K562 (cell line): Measurements from ENCODE around the gene AKT1. TPM values are rescaled to one million over a fixed set of nuclear protein-coding genes. Genes with fewer than 3 reads are reported as not detected.
A peak's percentile ranks its signal among the peaks of the same experiment; 100 is the strongest.

Experiments
- ATAC-seq: fragments of 200-7000 bp; cut with Tn5 transposase; 3 replicates; pipeline ENCODE4 v1.9.1; 2020; ENCODE audit warnings: moderate library complexity
- BruUV-seq: library from RNA; stranded (reverse); fragments of 400-500 nt; replicated peaks from 2 replicates; lab custom pipeline; 2021; lab: Mats Ljungman, UMichigan
- CTCF ChIA-PET: fragments of 300-600 bp; formaldehyde crosslinking; extraction: SDS; loops from one replicate; lab custom pipeline; 2021; ENCODE audit warnings: low intra/inter-chr PET ratio; lab: Yijun Ruan, JAX
- POLR2A ChIA-PET: fragments of 300-600, 350-650 bp; sonication (Branson Sonifier 250); formaldehyde crosslinking; extraction: SDS; loops from one replicate; lab custom pipeline; 2021; ENCODE audit warnings: antibody characterized with exemption, inconsistent platforms; lab: Yijun Ruan, JAX
- DNase-seq, 4 experiments: peaks; one replicate each; pipeline versions ENCODE4 v3.0.0 to v3.0.0-alpha.2; 2011 to 2018; ENCODE audit warnings: low spot score in 3 of 4, mixed read lengths in 3 of 4; ENCODE audit errors: extremely low read depth in 1 of 4
- FAIRE-seq: peaks from 2 replicates; lab custom pipeline; 2011; peaks lifted over from hg19 to GRCh38; lab: Jason Lieb, UNC
- H2AFZ ChIP-seq: 2 replicates; pipeline ENCODE4 v1.6.0; 2011; ENCODE audit warnings: low read depth, low read length, control low read depth, inconsistent platforms
- H3K27ac ChIP-seq: fragments of 200-600 bp; 3 replicates; pipeline ENCODE4 v1.8.0; 2011; ENCODE audit warnings: low read depth, mild to moderate bottlenecking, control low read depth, inconsistent platforms, low read length, moderate library complexity, mixed read lengths; ENCODE audit errors: extremely low read depth
- H3K27me3 ChIP-seq, 2 experiments: fragments of 300-600 bp in 1 of 2; 2 replicates in 1 of 2; 3 replicates in 1 of 2; pipeline versions ENCODE4 v1.6.0 to v1.8.0; 2011; ENCODE audit warnings: inconsistent platforms in 2 of 2, low read length in 2 of 2, mild to moderate bottlenecking in 1 of 2, mixed read lengths in 1 of 2, moderate library complexity in 1 of 2; ENCODE audit not compliant: control insufficient read depth in 2 of 2, insufficient read depth in 2 of 2
- H3K36me3 ChIP-seq: fragments of 300-600 bp; 3 replicates; pipeline ENCODE4 v1.8.0; 2011; ENCODE audit warnings: mild to moderate bottlenecking, low read length, inconsistent platforms; ENCODE audit not compliant: control insufficient read depth, insufficient read depth
- H3K4me1 ChIP-seq, 2 experiments: fragments of 200-600 bp in 1 of 2; replicated peaks in 1 of 2; 2 replicates in 1 of 2; 3 replicates in 1 of 2; pipeline versions ENCODE4 v1.5.1 to v1.8.0; 2011; ENCODE audit warnings: inconsistent platforms in 2 of 2, low read length in 2 of 2, mild to moderate bottlenecking in 1 of 2, mixed read lengths in 1 of 2, moderate library complexity in 1 of 2; ENCODE audit not compliant: control insufficient read depth in 2 of 2, insufficient read depth in 2 of 2
- H3K4me2 ChIP-seq: 2 replicates; pipeline ENCODE4 v1.6.1; 2011; ENCODE audit warnings: low read length, control low read depth, inconsistent platforms, mixed read lengths; ENCODE audit not compliant: insufficient read depth
- H3K4me3 ChIP-seq: fragments of 200-600 bp; sonication (generic), shearing (Covaris generic); 2 replicates; pipeline ENCODE4 v1.5.1; 2016; ENCODE audit warnings: control low read depth, inconsistent platforms
- H3K79me2 ChIP-seq: fragments of 200-600 bp; 3 replicates; pipeline ENCODE4 v1.8.0; 2011; ENCODE audit warnings: low read length, inconsistent platforms; ENCODE audit not compliant: control insufficient read depth, insufficient read depth
- H3K9ac ChIP-seq, 2 experiments: 2 replicates each; pipeline versions ENCODE4 v1.6.0 to v1.6.1; 2011; ENCODE audit warnings: low read depth in 2 of 2, low read length in 2 of 2, control low read depth in 1 of 2, inconsistent platforms in 1 of 2, mild to moderate bottlenecking in 1 of 2, mixed read lengths in 1 of 2; ENCODE audit not compliant: insufficient read depth in 1 of 2
- H3K9me1 ChIP-seq: one replicate; pipeline ENCODE4 v1.6.0; 2011; ENCODE audit warnings: inconsistent platforms, mild to moderate bottlenecking, low read length, moderate library complexity; ENCODE audit not compliant: control insufficient read depth, insufficient read depth
- H3K9me3 ChIP-seq: replicated peaks from 2 replicates; pipeline ENCODE4 v1.5.1; 2011; ENCODE audit warnings: low read depth, low read length, inconsistent platforms; ENCODE audit not compliant: control insufficient read depth, insufficient read depth
- H4K20me1 ChIP-seq: replicated peaks from 2 replicates; pipeline ENCODE4 v1.6.1; 2011; ENCODE audit warnings: low read length, inconsistent platforms, mixed read lengths; ENCODE audit not compliant: control insufficient read depth, insufficient read depth
- CCNT2 ChIP-seq: IDR thresholded peaks from 2 replicates; pipeline ENCODE4 v1.6.1; 2011; ENCODE audit warnings: borderline replicate concordance, low read depth, mild to moderate bottlenecking, moderate library complexity, mixed read lengths, low read length; ENCODE audit not compliant: insufficient read length; ENCODE audit errors: extremely low read depth
- CTBP1 ChIP-seq: fragments of 450-650 bp; IDR thresholded peaks from 2 replicates; pipeline ENCODE4 v1.6.1; 2016; ENCODE audit warnings: borderline replicate concordance
- CXXC5 ChIP-seq: fragments of 250-450 bp; sonication (Bioruptor Pico); IDR thresholded peaks from 2 replicates; pipeline ENCODE4 v1.8.0; 2022; ENCODE audit warnings: inconsistent platforms, mild to moderate bottlenecking, moderate library complexity
- E2F6 ChIP-seq, 2 experiments: IDR thresholded peaks; 2 replicates each; pipeline ENCODE4 v1.6.1; 2011; ENCODE audit warnings: borderline replicate concordance in 1 of 2, control low read depth in 1 of 2, low read depth in 1 of 2, low read length in 1 of 2, mild to moderate bottlenecking in 1 of 2, mixed read lengths in 1 of 2, moderate library complexity in 1 of 2; ENCODE audit not compliant: insufficient read depth in 1 of 2, insufficient read length in 1 of 2, poor library complexity in 1 of 2, severe bottlenecking in 1 of 2; ENCODE audit errors: extremely low read depth in 1 of 2
- KDM5B ChIP-seq: fragments of 200-600 bp; sonication (generic); IDR thresholded peaks from 2 replicates; pipeline ENCODE4 v1.6.1; 2012; ENCODE audit warnings: low read depth, mild to moderate bottlenecking, moderate library complexity, low read length, control low read depth, inconsistent platforms; ENCODE audit not compliant: insufficient replicate concordance
- POLR2A ChIP-seq: fragments of 450-650 bp; conservative IDR thresholded peaks from 2 replicates; pipeline ENCODE4 v1.6.1; 2016
- POLR2B ChIP-seq: fragments of 450-650 bp; IDR thresholded peaks from 2 replicates; pipeline ENCODE4 v1.6.1; 2018; ENCODE audit warnings: low read depth; ENCODE audit not compliant: partially characterized antibody
- POLR2G ChIP-seq: fragments of 200-400 bp; formaldehyde crosslinking; IDR thresholded peaks from 2 replicates; pipeline ENCODE4 v1.6.1; 2017; ENCODE audit warnings: low read depth, mild to moderate bottlenecking, antibody characterized with exemption, low read length, moderate library complexity
- RBFOX2 ChIP-seq: fragments of 200-400 bp; formaldehyde crosslinking; IDR thresholded peaks from 2 replicates; pipeline ENCODE4 v1.6.1; 2017; ENCODE audit warnings: low read depth, mild to moderate bottlenecking, low read length, moderate library complexity
- ZBTB12 ChIP-seq: fragments of 250-450 bp; sonication (Bioruptor Pico); IDR thresholded peaks from 2 replicates; pipeline ENCODE4 v1.4.0; 2020
- ZBTB7A ChIP-seq: IDR thresholded peaks from 2 replicates; pipeline ENCODE4 v1.6.1; 2011; ENCODE audit warnings: low read depth, mild to moderate bottlenecking, low read length, moderate library complexity, borderline replicate concordance; ENCODE audit not compliant: control insufficient read depth
- ZNF408 ChIP-seq: fragments of 250-450 bp; sonication (Bioruptor Pico); IDR thresholded peaks from 2 replicates; pipeline ENCODE4 v1.4.0; 2020; ENCODE audit warnings: low read depth, mild to moderate bottlenecking, moderate library complexity
- WGBS: fragments of 100-300 bp; shearing (Covaris generic); methylation state at CpG from one replicate; pipeline ENCODE4 v1.1.6; 2016; ENCODE audit warnings: low coverage, mixed read lengths; ENCODE audit not compliant: insufficient coverage; ENCODE audit errors: missing lambda C conversion rate; 5-methylcytosine and 5-hydroxymethylcytosine counted together
- in situ Hi-C: fragments of 300-500 bp; cut with MboI; formaldehyde crosslinking; loops from 4 replicates; pipeline ENCODE4 v1.15.0; 2018; ENCODE audit warnings: inconsistent platforms, mixed read lengths
- intact Hi-C: fragments of 100-400 bp; cut with micrococcal nuclease; formaldehyde crosslinking; loops from 2 replicates; pipeline ENCODE4 v1.14.2; 2022
- polyA plus RNA-seq, 8 experiments: library from polyadenylated mRNA; depleted of rRNA in 4 of 8; stranded (reverse) in 5 of 8; unstranded in 3 of 8; fragments of >200 nt; fragmentation: Nextera tagmentation in 2 of 8; fragmentation: Illumina TruSeq in 1 of 8; extraction: Ambion mirVana in 2 of 8; extraction: Trizol in 1 of 8; gene quantifications; 2 replicates each; pipeline versions ENCODE4 v1.2.1 to v1.2.3, GENCODE V29; 2011 to 2014; ENCODE audit warnings: inconsistent platforms in 1 of 8, missing spikeins in 1 of 8
- total RNA-seq, 7 experiments: library from RNA; depleted of rRNA in 6 of 7; stranded (reverse); fragments of >200 nt in 6 of 7; fragmentation: Illumina TruSeq in 2 of 7; extraction: Trizol in 2 of 7; gene quantifications; 2 replicates each; pipeline versions ENCODE4 v1.2.1 to v1.2.3, GENCODE V29; 2011 to 2021; ENCODE audit warnings: low replicate concordance in 1 of 7
- TF ChIP-seq, protein P1 (sequence below), 3 experiments: IDR thresholded peaks in 2 of 3; conservative IDR thresholded peaks in 1 of 3; 2 replicates each; pipeline ENCODE4 v1.5.1; 2011 to 2012; ENCODE audit warnings: low read length in 3 of 3, mild to moderate bottlenecking in 3 of 3, control low read depth in 2 of 3, improper control_type of control experiment in 1 of 3, inconsistent platforms in 1 of 3, low read depth in 1 of 3, mixed read lengths in 1 of 3, moderate library complexity in 1 of 3; ENCODE audit not compliant: insufficient read depth in 2 of 3
- TF ChIP-seq, protein P2 (sequence below), 2 experiments: fragments of 450-650 bp in 1 of 2; sonication (generic) in 1 of 2; formaldehyde crosslinking; conservative IDR thresholded peaks; 2 replicates each; pipeline versions ENCODE4 v1.4.0 to v1.8.1; 2020 to 2022; ENCODE audit warnings: mild to moderate bottlenecking in 1 of 2, missing genetic modification reagents in 1 of 2

The AKT1 gene
- total and polyA plus RNA-seq, 9 of the 15 experiments (the other 6 are each of a cell fraction or from before 2014, with no cell fraction given), result 0.49 to 132 (median 75.1) TPM

DNA sequence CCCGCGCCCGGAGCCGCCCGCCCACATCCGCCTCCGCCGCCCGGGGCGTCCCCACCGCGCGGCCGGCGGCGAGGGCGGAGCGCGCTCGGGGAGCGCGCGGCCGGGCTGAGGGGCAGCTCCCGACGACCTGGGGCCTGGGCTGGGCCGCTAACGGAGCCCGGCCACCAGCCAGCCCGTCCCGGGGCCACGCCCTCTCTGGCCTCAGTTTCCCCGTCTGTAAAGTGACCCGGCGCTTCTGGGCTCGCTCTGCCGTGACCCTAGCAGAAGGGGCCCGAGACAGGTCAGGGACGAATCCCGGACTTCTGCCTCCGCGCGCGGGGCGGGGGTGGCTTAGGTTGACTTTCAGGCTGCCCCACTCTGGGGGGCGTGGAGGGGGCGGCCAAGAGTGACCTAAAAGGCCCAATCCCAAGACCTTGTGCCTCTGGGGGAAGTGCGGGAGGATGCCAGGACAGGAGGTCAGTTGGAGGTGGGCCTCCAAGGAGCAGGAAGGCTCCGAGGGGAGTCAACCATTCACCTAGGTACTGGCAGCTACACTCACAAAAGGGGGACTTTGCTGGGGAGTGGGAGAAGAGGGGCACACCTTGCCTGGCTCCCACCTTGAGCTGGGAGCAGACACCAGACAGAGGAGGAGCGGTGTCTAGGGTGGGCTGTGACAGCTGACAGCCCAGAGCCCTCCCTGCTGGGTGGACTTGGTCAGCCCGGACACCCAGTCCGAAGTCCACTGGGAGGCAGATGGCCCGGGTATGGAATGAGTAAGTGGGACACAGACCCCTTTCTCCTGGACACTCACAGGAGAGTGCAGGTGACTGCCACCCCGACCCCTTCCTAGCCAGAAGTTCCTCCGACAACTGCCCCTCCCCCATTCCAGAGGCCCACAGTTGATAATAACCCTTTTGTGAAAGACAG, 486 bp upstream of the AKT1 start:
- Histone ChIP-seq H3K4me3 (peak overlapping the region; percentile 48), H3K27me3 (no peaks in the 10 kb centered on the region), H3K9me3 (no peaks in the 10 kb centered on the region), H4K20me1 (peaks cover 12% of the 10 kb centered on the region; the same call in 1 of the 2 replicates), H3K4me2 (peak overlapping the region; percentile 82), H3K9ac (peak overlapping the region; percentile 74 to 91), H2AFZ (peak overlapping the region; percentile 77), H3K27ac (peak overlapping the region; percentile 80), H3K9me1 (no peaks in the 10 kb centered on the region), H3K79me2 (peaks cover 45% of the 10 kb centered on the region), H3K4me1 (peaks cover 50 to 91% of the 10 kb centered on the region in 2 experiments), H3K36me3 (peaks cover 24% of the 10 kb centered on the region; the same call in 1 of the 3 replicates)
- no TSS peak for BruUV-seq
- ChIA-PET CTCF (no interaction called here), POLR2A (interaction anchor here (0.6 to 0.7 kb wide), 2 partner anchors 479 to 505 kb away, joined by 3 to 4 read pairs; no protein-coding TSS in a partner anchor)
- ATAC-seq, result peak; percentile 55
- peak; percentile 81 for FAIRE-seq
- 5% methylated on average over 30 of the region's 55 CpGs for WGBS
- in situ Hi-C loops, result no loop called here
- intact Hi-C loops, result no loop called here
- peak in 3 of 4 experiments; percentile 33 to 82 (median 67) for DNase-seq
- TF ChIP-seq, protein P1, sequence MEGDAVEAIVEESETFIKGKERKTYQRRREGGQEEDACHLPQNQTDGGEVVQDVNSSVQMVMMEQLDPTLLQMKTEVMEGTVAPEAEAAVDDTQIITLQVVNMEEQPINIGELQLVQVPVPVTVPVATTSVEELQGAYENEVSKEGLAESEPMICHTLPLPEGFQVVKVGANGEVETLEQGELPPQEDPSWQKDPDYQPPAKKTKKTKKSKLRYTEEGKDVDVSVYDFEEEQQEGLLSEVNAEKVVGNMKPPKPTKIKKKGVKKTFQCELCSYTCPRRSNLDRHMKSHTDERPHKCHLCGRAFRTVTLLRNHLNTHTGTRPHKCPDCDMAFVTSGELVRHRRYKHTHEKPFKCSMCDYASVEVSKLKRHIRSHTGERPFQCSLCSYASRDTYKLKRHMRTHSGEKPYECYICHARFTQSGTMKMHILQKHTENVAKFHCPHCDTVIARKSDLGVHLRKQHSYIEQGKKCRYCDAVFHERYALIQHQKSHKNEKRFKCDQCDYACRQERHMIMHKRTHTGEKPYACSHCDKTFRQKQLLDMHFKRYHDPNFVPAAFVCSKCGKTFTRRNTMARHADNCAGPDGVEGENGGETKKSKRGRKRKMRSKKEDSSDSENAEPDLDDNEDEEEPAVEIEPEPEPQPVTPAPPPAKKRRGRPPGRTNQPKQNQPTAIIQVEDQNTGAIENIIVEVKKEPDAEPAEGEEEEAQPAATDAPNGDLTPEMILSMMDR (IDR thresholded peaks at IDR 0.05 in 2 of 3, conservative IDR thresholded peaks at IDR 0.05 in 1 of 3; ENCODE audit: insufficient read depth in 2 of 3, low read depth in 1 of 3, low read length in 3 of 3), result no peak
- TF ChIP-seq CTBP1 (peak; percentile 40; the same call in 1 of the 2 replicates), CXXC5 (peak; percentile 51; the same call in 1 of the 2 replicates), POLR2G (peak; percentile 82), ZNF408 (CRISPR knock-in tag) (no peak), POLR2B (peak; percentile 22), ZBTB7A (peak; percentile 29; the same call in 1 of the 2 replicates), KDM5B (peak; percentile 78), ZBTB12 (CRISPR knock-in tag) (no peak), E2F6 (IDR thresholded peaks at IDR 0.05; ENCODE audit: borderline replicate concordance in 1 of 2, extremely low read depth in 1 of 2, insufficient read depth in 1 of 2, insufficient read length in 1 of 2, low read depth in 1 of 2, low read length in 1 of 2, poor library complexity in 1 of 2, severe bottlenecking in 1 of 2) (peak in 1 of 2 experiments; percentile 65), POLR2A (peak; percentile 60; the same call in 1 of the 2 replicates), RBFOX2 (peak; percentile 62), CCNT2 (peak; percentile 57)
- TF ChIP-seq, protein P2, sequence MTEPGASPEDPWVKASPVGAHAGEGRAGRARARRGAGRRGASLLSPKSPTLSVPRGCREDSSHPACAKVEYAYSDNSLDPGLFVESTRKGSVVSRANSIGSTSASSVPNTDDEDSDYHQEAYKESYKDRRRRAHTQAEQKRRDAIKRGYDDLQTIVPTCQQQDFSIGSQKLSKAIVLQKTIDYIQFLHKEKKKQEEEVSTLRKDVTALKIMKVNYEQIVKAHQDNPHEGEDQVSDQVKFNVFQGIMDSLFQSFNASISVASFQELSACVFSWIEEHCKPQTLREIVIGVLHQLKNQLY (CRISPR knock-in tag; conservative IDR thresholded peaks at IDR 0.05), result 0 out of 4 replicates have a peak, but pooled peaks of 1 of the 2 experiments have one; percentile 38
